NCI-H128 (cell line): Measurements from ENCODE around the gene SMARCC1.

ENCODE experiments used
- DNase-seq: peaks from one replicate; lab custom pipeline; 2025; ENCODE audit not compliant: unreplicated experiment; lab: John Stamatoyannopoulos, UW

The SMARCC1 gene

GRCh38 chr3:47636225-47636624 is 145.5 kb downstream of the SMARCC1 start:
- DNase-seq, result no peak

DNA sequence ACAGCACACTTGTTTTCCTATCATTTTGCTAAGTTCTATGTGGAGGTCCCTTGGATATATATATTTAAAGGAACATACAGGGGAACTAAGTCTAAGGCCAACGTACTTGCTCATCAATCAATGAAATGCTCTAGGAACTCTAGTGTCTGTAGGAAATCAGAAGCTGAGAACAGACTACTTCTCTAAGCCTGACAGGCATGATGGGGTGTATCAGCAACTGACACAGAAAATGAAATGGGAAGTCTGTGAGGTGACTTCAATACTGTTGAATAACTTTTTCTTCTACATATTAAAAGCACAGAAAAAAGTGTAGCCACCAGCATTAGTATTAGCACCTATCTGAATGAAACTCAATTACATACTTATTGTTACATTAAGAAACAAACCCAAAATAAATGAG is 146.2 kb downstream of the SMARCC1 start:
- no peak for DNase-seq

- DNase-seq, result no peak
Observed at GRCh38 chr3:47634996-47635395, 146.7 kb downstream of the SMARCC1 start.

GRCh38 chr3:47630810-47631209 is 150.9 kb downstream of the SMARCC1 start:
- DNase-seq, result no peak

- no peak for DNase-seq
Observed at GRCh38 chr3:47629770-47630169, 151.9 kb downstream of the SMARCC1 start.

DNA sequence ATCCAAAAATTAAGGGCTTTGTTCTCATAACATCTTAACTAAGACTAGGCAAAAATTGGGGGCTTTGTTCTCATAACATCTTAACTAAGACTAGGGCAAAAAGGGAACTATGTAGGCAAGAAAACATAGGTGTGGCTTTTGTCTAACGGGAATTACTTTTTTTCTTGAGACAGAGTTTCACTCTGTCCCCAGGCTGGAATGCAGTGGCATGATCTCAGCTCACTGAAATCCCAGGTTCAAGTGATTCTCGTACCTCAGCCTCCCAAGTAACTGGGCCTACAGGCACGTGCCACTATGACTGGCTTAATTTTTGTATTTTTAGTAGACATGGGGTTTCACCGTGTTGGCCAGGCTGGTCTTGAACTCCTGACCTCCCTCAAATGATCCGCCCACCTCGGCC is 153.3 kb downstream of the SMARCC1 start:
- no peak for DNase-seq

GRCh38 chr3:47622671-47623461 is 158.8 kb downstream of the SMARCC1 start:
- no peak for DNase-seq

DNA sequence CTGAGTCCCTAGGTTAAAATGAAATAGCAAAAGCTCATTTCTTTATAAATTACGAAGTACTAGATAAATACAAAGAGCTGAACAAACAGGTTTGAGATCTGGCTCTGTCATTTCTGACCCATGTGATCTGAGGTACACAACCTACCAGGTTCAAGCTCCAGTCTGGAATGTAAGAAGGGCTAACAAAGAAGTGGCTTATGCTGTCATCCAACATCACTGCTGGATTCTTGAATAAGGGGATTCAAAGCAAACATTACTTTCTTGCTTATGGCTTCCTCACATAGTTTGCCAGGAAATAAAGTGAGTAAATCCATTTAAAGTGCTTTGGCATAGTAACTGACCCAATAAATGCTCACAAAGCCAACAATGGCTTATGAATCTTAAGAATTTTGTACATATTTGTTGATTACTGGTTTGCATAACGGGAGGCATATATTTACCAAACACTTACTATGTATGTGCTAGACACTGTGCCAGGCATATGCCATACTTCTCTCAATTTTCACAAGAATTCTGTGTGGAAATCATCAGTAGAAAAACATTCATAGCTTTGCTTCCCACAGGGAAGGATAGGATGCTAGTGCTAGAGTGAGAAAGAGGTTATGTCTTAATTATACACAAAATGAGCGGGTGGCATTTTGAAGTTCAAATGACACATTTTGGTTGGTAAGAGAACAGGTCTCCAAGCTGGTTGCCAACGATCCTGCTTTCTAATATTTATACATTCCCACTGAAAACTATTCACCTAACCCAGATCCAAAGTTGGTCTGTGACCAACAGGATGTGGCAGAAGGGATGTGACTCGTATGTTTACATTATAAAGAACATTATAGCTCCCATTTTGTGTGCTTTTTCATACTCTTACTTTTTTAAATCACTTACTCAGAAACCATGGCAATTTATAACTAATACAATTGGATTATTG is 164.3 kb downstream of the SMARCC1 start:
- DNase-seq, result no peak

DNA sequence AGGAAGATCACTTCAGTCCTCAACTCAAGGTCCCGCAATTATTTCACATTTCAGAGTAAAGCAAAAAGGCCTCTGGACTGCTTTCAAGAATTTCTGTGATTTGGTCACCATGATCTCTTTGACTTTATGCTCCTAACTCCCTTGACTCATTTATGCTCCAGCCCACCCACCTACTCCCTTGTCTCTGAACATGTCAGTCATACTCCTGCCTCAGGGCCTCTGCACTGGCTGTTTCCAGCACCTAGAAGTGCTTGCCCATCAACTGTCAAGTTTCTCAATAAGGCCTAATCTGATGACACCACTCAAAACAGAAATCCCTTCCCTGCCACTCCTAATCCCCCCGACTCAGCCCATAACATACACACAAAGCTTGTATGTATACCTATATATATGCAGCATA is 166.9 kb downstream of the SMARCC1 start:
- no peak for DNase-seq

- DNase-seq, result no peak
Observed at GRCh38 chr3:47613722-47614121, 168.0 kb downstream of the SMARCC1 start.

- DNase-seq, result no peak
Observed at GRCh38 chr3:47612879-47613278, 168.8 kb downstream of the SMARCC1 start.

GRCh38 chr3:47612178-47612577 is 169.5 kb downstream of the SMARCC1 start:
- DNase-seq, result no peak

DNA sequence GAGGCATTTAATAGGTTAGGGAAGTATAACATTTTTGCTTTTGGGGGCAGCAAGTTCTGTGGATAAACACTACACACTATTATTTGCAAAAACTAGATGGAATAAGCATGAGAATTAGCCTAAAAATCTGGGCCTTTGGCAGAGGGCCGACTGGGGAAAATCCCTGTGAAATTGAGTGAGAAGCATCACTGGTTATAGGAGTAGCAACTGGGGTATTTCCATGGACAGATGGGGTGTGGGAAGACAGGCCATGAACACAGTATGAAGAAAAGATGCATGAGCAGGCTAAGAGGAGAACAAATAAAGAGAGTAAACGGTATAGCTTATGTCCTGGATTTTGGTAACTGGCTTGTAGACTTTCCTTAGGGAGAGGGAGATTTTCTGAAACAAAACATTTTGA is 170.1 kb downstream of the SMARCC1 start:
- no peak for DNase-seq

- DNase-seq, result no peak
Observed at GRCh38 chr3:47610583-47610982, 171.1 kb downstream of the SMARCC1 start.

DNA sequence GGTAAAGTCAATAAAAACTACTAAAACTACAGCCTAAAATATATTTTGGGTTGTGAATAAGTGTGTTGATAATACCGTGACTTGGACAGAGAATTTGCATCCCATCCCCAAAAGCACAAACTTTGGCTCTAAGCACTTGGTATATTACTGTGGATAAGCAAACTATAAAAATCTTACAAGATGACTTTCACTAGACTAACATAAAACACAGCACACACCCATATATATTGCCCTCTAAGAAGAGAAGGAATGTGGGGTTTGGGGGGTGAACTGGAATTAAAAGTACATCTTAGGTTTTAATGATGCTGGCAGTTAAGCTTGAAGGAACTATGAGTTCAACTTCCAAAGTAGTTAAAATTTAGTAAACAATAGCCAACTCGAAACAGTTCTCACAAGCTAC is 174.4 kb downstream of the SMARCC1 start:
- no peak for DNase-seq

DNA sequence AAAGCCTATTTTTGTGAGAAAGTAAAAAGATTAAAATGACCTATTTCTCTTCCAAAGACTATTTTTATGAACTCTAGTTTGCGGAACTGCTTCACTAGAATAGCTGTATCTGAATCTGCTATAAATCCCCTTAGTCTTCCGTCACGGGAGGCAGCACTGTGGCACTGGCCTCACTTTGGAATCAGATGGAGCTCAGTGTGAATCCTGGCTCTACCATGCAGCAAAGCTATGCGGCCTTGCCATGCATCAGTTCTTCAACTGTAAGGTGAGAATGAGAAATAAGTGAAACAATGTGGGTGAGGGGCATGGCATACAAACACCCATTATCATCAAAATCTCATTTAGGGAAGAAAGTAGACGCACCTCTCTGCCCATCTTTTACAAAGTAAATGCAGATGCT is 175.5 kb downstream of the SMARCC1 start:
- no peak for DNase-seq

- DNase-seq, result no peak
Observed at GRCh38 chr3:47605652-47606051, 176.0 kb downstream of the SMARCC1 start.

DNA sequence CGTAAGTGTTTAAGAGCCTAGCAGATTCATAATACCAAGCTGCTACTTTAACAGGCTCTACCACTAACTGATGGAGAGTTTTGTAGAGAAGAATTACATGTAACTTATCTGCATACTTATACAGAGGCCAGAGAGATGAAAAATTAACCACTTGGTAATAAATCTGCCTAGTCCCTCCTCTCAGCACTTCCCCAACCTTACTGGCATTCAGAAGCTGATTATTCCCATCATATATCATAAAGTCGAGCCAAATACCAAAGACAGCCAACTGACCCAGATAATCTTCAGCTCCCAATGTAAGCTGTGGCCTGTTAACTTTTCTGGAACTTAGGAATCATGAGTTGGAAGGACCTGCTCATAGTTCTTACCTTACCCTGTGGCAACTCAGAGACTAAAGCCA is 177.5 kb downstream of the SMARCC1 start:
- DNase-seq, result no peak

- DNase-seq, result no peak
Observed at GRCh38 chr3:47603332-47603731, 178.4 kb downstream of the SMARCC1 start.

GRCh38 chr3:47601281-47601680 is 180.4 kb downstream of the SMARCC1 start:
- no peak for DNase-seq

DNA sequence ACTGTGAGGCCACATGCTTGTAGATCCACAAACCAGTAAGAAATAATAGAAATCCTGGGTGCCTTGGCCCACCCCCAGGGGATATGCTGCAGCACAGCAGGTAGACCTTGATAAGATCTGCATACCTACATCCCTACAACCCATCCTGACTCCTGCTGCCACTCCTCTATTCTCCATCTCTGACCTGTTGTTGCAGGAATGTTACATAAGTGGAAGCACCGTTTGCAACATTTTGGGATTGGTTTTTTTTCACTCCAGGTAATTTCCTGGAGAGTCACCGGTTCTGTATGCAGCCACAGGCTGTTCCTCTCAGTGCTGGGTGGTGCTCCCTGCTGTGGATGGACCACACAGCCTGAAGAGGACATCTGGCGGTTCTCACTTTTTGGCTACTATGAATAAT is 186.9 kb downstream of the SMARCC1 start:
- DNase-seq, result no peak
